ENCODE measurements around the gene NR1I2.

DNA sequence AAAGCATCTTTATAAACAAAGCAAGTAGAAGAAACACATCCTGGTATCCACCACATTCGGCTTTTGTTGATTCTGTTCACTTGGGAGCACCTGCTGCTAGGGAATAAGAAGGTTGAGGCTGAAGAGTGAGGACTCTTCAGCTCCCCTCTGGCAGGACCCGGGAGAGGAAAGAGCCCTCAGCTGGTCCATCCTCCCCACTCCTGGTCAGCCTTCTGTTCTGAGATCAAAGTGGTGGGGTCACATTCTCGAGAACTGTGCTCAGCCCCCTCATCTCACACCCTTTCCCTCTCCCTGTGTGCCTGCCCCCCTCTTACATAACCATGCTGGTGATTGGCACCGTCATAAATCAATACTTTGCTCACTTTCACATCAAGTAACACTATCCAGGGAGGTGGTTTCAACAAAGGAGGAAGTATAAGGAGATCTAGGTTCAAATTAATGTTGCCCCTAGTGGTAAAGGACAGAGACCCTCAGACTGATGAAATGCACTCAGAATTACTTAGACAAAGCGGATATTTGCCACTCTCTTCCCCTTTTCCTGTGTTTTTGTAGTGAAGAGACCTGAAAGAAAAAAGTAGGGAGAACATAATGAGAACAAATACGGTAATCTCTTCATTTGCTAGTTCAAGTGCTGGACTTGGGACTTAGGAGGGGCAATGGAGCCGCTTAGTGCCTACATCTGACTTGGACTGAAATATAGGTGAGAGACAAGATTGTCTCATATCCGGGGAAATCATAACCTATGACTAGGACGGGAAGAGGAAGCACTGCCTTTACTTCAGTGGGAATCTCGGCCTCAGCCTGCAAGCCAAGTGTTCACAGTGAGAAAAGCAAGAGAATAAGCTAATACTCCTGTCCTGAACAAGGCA is at the start of gene NR1I2:
- TF ChIP-seq, protein P1, sequence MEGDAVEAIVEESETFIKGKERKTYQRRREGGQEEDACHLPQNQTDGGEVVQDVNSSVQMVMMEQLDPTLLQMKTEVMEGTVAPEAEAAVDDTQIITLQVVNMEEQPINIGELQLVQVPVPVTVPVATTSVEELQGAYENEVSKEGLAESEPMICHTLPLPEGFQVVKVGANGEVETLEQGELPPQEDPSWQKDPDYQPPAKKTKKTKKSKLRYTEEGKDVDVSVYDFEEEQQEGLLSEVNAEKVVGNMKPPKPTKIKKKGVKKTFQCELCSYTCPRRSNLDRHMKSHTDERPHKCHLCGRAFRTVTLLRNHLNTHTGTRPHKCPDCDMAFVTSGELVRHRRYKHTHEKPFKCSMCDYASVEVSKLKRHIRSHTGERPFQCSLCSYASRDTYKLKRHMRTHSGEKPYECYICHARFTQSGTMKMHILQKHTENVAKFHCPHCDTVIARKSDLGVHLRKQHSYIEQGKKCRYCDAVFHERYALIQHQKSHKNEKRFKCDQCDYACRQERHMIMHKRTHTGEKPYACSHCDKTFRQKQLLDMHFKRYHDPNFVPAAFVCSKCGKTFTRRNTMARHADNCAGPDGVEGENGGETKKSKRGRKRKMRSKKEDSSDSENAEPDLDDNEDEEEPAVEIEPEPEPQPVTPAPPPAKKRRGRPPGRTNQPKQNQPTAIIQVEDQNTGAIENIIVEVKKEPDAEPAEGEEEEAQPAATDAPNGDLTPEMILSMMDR (IDR thresholded peaks at IDR 0.05; ENCODE audit: extremely low read depth in 1 of 2, insufficient read depth in 1 of 2, low read depth in 1 of 2, low read length in 2 of 2), result no peak
- TF ChIP-seq POLR2A (IDR thresholded peaks at IDR 0.05; ENCODE audit: low read depth, low read length) (no peak), POLR2AphosphoS5 (IDR thresholded peaks at IDR 0.05; ENCODE audit: insufficient read depth, low read depth, low read length) (no peak), GATA2 (IDR thresholded peaks at IDR 0.05; ENCODE audit: insufficient read depth, insufficient read length, low read depth, low read length) (no peak), MYC (IDR thresholded peaks at IDR 0.05; ENCODE audit: low read depth, low read length) (no peak)
- TF ChIP-seq, protein P2, sequence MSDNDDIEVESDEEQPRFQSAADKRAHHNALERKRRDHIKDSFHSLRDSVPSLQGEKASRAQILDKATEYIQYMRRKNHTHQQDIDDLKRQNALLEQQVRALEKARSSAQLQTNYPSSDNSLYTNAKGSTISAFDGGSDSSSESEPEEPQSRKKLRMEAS (IDR thresholded peaks at IDR 0.05; ENCODE audit: insufficient read depth, insufficient read length), result no peak
